ENCODE data around the gene SH2D4B. TPM values are rescaled to one million over a fixed set of nuclear protein-coding genes. Genes with fewer than 3 reads are reported as not detected.
A peak's percentile ranks its signal among the peaks of the same experiment; 100 is the strongest.
"Not testable (repeated sequence)": the region's sequence is repeated elsewhere in the genome, so short reads cannot be mapped to it uniquely, and the experiment has no call there.

The SH2D4B gene
- total RNA-seq, 2 experiments from 2014 or later: 0.16 to 0.31 TPM

GRCh38 chr10:80530816-80531215, 6.9 kb upstream of the SH2D4B start:
- DNase-seq: peak in 3 of 14 experiments; percentile 35 to 44 (median 38)
- Mint-ChIP-seq H3K36me3 (ENCODE audit: low read depth) (peaks cover 4% of the 10 kb centered on the region), H3K4me1 (ENCODE audit: low read depth) (peaks cover 74% of the 10 kb centered on the region), H3K9me3 (no peaks in the 10 kb centered on the region), H3K27ac (peak overlapping the region; percentile 89), H3K4me3 (peak overlapping the region; percentile 44), H3K27me3 (no peaks in the 10 kb centered on the region)
- no peak for TF ChIP-seq CTCF (IDR thresholded peaks at IDR 0.05)
- ChIA-PET POLR2A (interaction anchor here (1.4 kb wide), 2 partner anchors 25 to 86 kb away, joined by 4 to 6 read pairs; no protein-coding TSS in a partner anchor), CTCF (interaction anchor here (1.1 to 2.6 kb wide), 3 partner anchors 20 to 153 kb away, joined by 3 to 5 read pairs (median 4); no protein-coding TSS in a partner anchor)
- Histone ChIP-seq H3K4me3 (ENCODE audit: low read length) (no peak overlapping the region), H3K4me1 (ENCODE audit: insufficient read depth, low read length) (peaks cover 67% of the 10 kb centered on the region), H3K27me3 (ENCODE audit: control insufficient read depth in 1 of 2, insufficient read depth in 2 of 2, low read length in 2 of 2) (no peaks in the 10 kb centered on the region), H3K9me3 (ENCODE audit: control insufficient read depth in 1 of 2, insufficient read depth in 1 of 2, low read length in 2 of 2) (no peaks in the 10 kb centered on the region), H3K27ac (ENCODE audit: low read depth in 1 of 2, low read length in 2 of 2) (peak overlapping the region; percentile 4 to 21), H3K36me3 (ENCODE audit: insufficient read depth, low read length) (peaks cover 6% of the 10 kb centered on the region)
- no peak for ATAC-seq (ENCODE audit: poor library complexity)
- intact Hi-C loops (cut with DNase I, micrococcal nuclease): loop anchor here in 1 of 2 experiments (2.0 kb wide), 1 partner anchor 148 kb away; no protein-coding TSS in a partner anchor

- peaks cover 6% of the 10 kb centered on the region for H3K36me3 ChIP-seq (ENCODE audit: insufficient read depth, low read length)
- ATAC-seq (ENCODE audit: poor library complexity): no peak
- ChIA-PET POLR2A (no interaction called here), CTCF (no interaction called here)
- no peaks in the 10 kb centered on the region for H3K27me3 Mint-ChIP-seq
- H3K27ac ChIP-seq (ENCODE audit: low read depth in 1 of 2, low read length in 2 of 2): no peak overlapping the region
- H3K4me3 Mint-ChIP-seq: peak overlapping the region; percentile 51
- TF ChIP-seq CTCF (IDR thresholded peaks at IDR 0.05): no peak
- intact Hi-C loops (cut with DNase I, micrococcal nuclease): no loop called here
- H3K4me1 ChIP-seq (ENCODE audit: insufficient read depth, low read length): peaks cover 62% of the 10 kb centered on the region
- H3K27ac Mint-ChIP-seq: peak overlapping the region; percentile 89
- no peak for DNase-seq
- peaks cover 58% of the 10 kb centered on the region for H3K4me1 Mint-ChIP-seq (ENCODE audit: low read depth)
- no peak overlapping the region for H3K4me3 ChIP-seq (ENCODE audit: low read length)
- H3K27me3 ChIP-seq (ENCODE audit: control insufficient read depth in 1 of 2, insufficient read depth in 2 of 2, low read length in 2 of 2): no peaks in the 10 kb centered on the region
- H3K9me3 Mint-ChIP-seq: no peaks in the 10 kb centered on the region
- H3K9me3 ChIP-seq (ENCODE audit: control insufficient read depth in 1 of 2, insufficient read depth in 1 of 2, low read length in 2 of 2): no peaks in the 10 kb centered on the region
- H3K36me3 Mint-ChIP-seq (ENCODE audit: low read depth): peaks cover 4% of the 10 kb centered on the region
Measured at GRCh38 chr10:80532571-80532970, 5.1 kb upstream of the SH2D4B start.

- intact Hi-C loops (cut with DNase I, micrococcal nuclease); H3K9me3 ChIP-seq (ENCODE audit: control insufficient read depth in 1 of 2, insufficient read depth in 1 of 2, low read length in 2 of 2); H3K4me3 Mint-ChIP-seq; H3K36me3 Mint-ChIP-seq (ENCODE audit: low read depth); CTCF ChIA-PET; H3K27ac Mint-ChIP-seq; H3K4me3 ChIP-seq (ENCODE audit: low read length); H3K36me3 ChIP-seq (ENCODE audit: insufficient read depth, low read length); POLR2A ChIA-PET; H3K27me3 ChIP-seq (ENCODE audit: control insufficient read depth in 1 of 2, insufficient read depth in 2 of 2, low read length in 2 of 2); H3K27ac ChIP-seq (ENCODE audit: low read depth in 1 of 2, low read length in 2 of 2); ATAC-seq (ENCODE audit: poor library complexity); H3K9me3 Mint-ChIP-seq; H3K27me3 Mint-ChIP-seq: not testable (repeated sequence)
- DNase-seq: peak in 1 of 14 experiments; percentile 32
- H3K4me1 ChIP-seq (ENCODE audit: insufficient read depth, low read length): peaks cover 47% of the 10 kb centered on the region
- H3K4me1 Mint-ChIP-seq (ENCODE audit: low read depth): peaks cover 45% of the 10 kb centered on the region
Measured at GRCh38 chr10:80534059-80534458, 3.6 kb upstream of the SH2D4B start.

GRCh38 chr10:80534646-80535045, 3.1 kb upstream of the SH2D4B start:
- H3K9me3 ChIP-seq (ENCODE audit: control insufficient read depth in 1 of 2, insufficient read depth in 1 of 2, low read length in 2 of 2); H3K27ac ChIP-seq (ENCODE audit: low read depth in 1 of 2, low read length in 2 of 2); CTCF ChIA-PET; H3K36me3 Mint-ChIP-seq (ENCODE audit: low read depth); H3K36me3 ChIP-seq (ENCODE audit: insufficient read depth, low read length); H3K9me3 Mint-ChIP-seq; H3K4me3 ChIP-seq (ENCODE audit: low read length); ATAC-seq (ENCODE audit: poor library complexity); H3K27ac Mint-ChIP-seq; H3K4me3 Mint-ChIP-seq; H3K27me3 ChIP-seq (ENCODE audit: control insufficient read depth in 1 of 2, insufficient read depth in 2 of 2, low read length in 2 of 2); POLR2A ChIA-PET; H3K27me3 Mint-ChIP-seq; intact Hi-C loops (cut with DNase I, micrococcal nuclease): not testable (repeated sequence)
- peaks cover 39% of the 10 kb centered on the region for H3K4me1 Mint-ChIP-seq (ENCODE audit: low read depth)
- DNase-seq: peak in 1 of 14 experiments; percentile 23
- peaks cover 41% of the 10 kb centered on the region for H3K4me1 ChIP-seq (ENCODE audit: insufficient read depth, low read length)
